OCI-LY1 (cell line): ENCODE data around the gene SLC39A11.

Source experiments
- CTCF ChIP-seq: fragments of 200-600 bp; sonication (generic), shearing (Covaris generic); IDR thresholded peaks from 2 replicates; pipeline ENCODE4 v1.5.1; 2017; ENCODE audit warnings: mild to moderate bottlenecking, antibody characterized with exemption, low read length, moderate library complexity, mixed read lengths
- EZH2 ChIP-seq: fragments of 200-600 bp; sonication (generic), shearing (Covaris generic); IDR thresholded peaks from 2 replicates; pipeline ENCODE4 v1.8.0; 2017; ENCODE audit warnings: borderline replicate concordance, mixed run types, mild to moderate bottlenecking, antibody characterized with exemption, low read length, moderate library complexity, mixed read lengths

DNA sequence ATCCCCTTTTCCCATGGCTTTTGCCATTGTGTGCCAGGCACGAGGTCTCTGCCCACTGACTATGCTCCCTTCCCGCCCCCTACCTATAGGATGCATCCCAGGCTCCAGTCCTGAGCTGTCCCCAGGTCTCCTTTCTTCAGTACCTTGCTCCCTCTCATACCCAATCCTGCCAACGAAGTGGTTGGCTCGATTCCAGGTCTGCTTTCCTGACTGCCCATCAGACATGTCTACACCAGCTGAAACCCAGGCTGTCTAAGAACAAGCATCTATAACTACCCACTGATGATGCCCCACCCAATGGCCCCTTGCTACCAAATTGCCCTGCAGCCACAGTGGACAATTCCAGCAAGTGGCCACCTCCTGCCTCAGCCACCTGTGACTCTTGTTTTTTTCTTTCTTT, 492.6 kb downstream of the SLC39A11 start:
- TF ChIP-seq CTCF (no peak), EZH2 (no peak)
